Activated T-helper 17 cell treated with anti-CD3 and anti-CD28 coated beads, Interleukin-2, amount 50 U/mL, for 72 hours (primary cell): ENCODE data around the gene RNF169. TPM values are rescaled to one million over a fixed set of nuclear protein-coding genes. Genes with fewer than 3 reads are reported as not detected.
A peak's percentile ranks its signal among the peaks of the same experiment; 100 is the strongest.
"Not testable (repeated sequence)": the region's sequence is repeated elsewhere in the genome, so short reads cannot be mapped to it uniquely, and the experiment has no call there.

Experiments
- ATAC-seq: fragments of 150-1000 bp; cut with Tn5 transposase; replicated peaks from 2 replicates; pipeline ENCODE4 v1.10.0; 2021; ENCODE audit warnings: mild to moderate bottlenecking, moderate library complexity
- H3K27ac Mint-ChIP-seq: one replicate; pipeline ENCODE4 v1.8.0; 2022; ENCODE audit warnings: mixed read lengths
- H3K27me3 Mint-ChIP-seq: one replicate; pipeline ENCODE4 v1.8.0; 2022; ENCODE audit warnings: mixed read lengths
- H3K36me3 Mint-ChIP-seq: one replicate; pipeline ENCODE4 v1.8.0; 2022; ENCODE audit warnings: low read depth, mild to moderate bottlenecking, mixed read lengths
- H3K4me1 Mint-ChIP-seq: one replicate; pipeline ENCODE4 v1.8.0; 2022; ENCODE audit warnings: mixed read lengths
- H3K4me3 Mint-ChIP-seq: one replicate; pipeline ENCODE4 v1.8.0; 2022; ENCODE audit warnings: mild to moderate bottlenecking, mixed read lengths
- H3K9me3 Mint-ChIP-seq: one replicate; pipeline ENCODE4 v1.8.0; 2022; ENCODE audit warnings: mixed read lengths
- total RNA-seq, 2 donors: library from RNA; stranded (reverse); gene quantifications; one replicate each; pipeline ENCODE4 v1.2.3, GENCODE V29; 2022

Gene RNF169
- total RNA-seq, 2 donors from 2014 or later: 14.6 to 15.8 TPM

- no peak overlapping the region for H3K4me3 Mint-ChIP-seq
- H3K27me3 Mint-ChIP-seq: no peaks in the 10 kb centered on the region
- no peak for ATAC-seq
- no peaks in the 10 kb centered on the region for H3K9me3 Mint-ChIP-seq
- no peaks in the 10 kb centered on the region for H3K4me1 Mint-ChIP-seq
- no peak overlapping the region for H3K27ac Mint-ChIP-seq
- H3K36me3 Mint-ChIP-seq: peaks cover 42% of the 10 kb centered on the region
Measured at GRCh38 chr11:74809801-74810200, 61.2 kb downstream of the RNF169 start.

- Mint-ChIP-seq H3K27ac (no peak overlapping the region), H3K9me3 (no peaks in the 10 kb centered on the region), H3K4me1 (peaks cover 21% of the 10 kb centered on the region), H3K27me3 (no peaks in the 10 kb centered on the region), H3K36me3 (peaks cover 82% of the 10 kb centered on the region), H3K4me3 (no peak overlapping the region)
- no peak for ATAC-seq
Measured at GRCh38 chr11:74815966-74816365, 67.3 kb downstream of the RNF169 start.

- peaks cover 21% of the 10 kb centered on the region for H3K4me1 Mint-ChIP-seq
- peak overlapping the region; percentile 51 for H3K27ac Mint-ChIP-seq
- H3K4me3 Mint-ChIP-seq: no peak overlapping the region
- peaks cover 84% of the 10 kb centered on the region for H3K36me3 Mint-ChIP-seq
- no peak for ATAC-seq
- no peaks in the 10 kb centered on the region for H3K27me3 Mint-ChIP-seq
- H3K9me3 Mint-ChIP-seq: no peaks in the 10 kb centered on the region
Measured at GRCh38 chr11:74816664-74817063, 68.0 kb downstream of the RNF169 start.

- no peaks in the 10 kb centered on the region for H3K27me3 Mint-ChIP-seq
- H3K4me1 Mint-ChIP-seq: peaks cover 21% of the 10 kb centered on the region
- peak overlapping the region; percentile 51 for H3K27ac Mint-ChIP-seq
- H3K36me3 Mint-ChIP-seq: peaks cover 85% of the 10 kb centered on the region
- no peak for ATAC-seq
- peaks cover 4% of the 10 kb centered on the region for H3K9me3 Mint-ChIP-seq
- H3K4me3 Mint-ChIP-seq: no peak overlapping the region
Measured at GRCh38 chr11:74818283-74818946, 69.8 kb downstream of the RNF169 start.

- H3K27me3 Mint-ChIP-seq: no peaks in the 10 kb centered on the region
- ATAC-seq: no peak
- H3K4me1 Mint-ChIP-seq: peaks cover 21% of the 10 kb centered on the region
- H3K4me3 Mint-ChIP-seq: no peak overlapping the region
- H3K36me3 Mint-ChIP-seq: peaks cover 92% of the 10 kb centered on the region
- H3K9me3 Mint-ChIP-seq: peaks cover 11% of the 10 kb centered on the region
- no peak overlapping the region for H3K27ac Mint-ChIP-seq
Measured at GRCh38 chr11:74819400-74819799, 70.8 kb downstream of the RNF169 start.

- Mint-ChIP-seq H3K4me3 (no peak overlapping the region), H3K36me3 (peaks cover 96% of the 10 kb centered on the region), H3K27ac (peak overlapping the region; percentile 11), H3K27me3 (no peaks in the 10 kb centered on the region), H3K9me3 (peaks cover 15% of the 10 kb centered on the region), H3K4me1 (peaks cover 21% of the 10 kb centered on the region)
- peak; percentile 64 for ATAC-seq
Measured at GRCh38 chr11:74820763-74821162, 72.1 kb downstream of the RNF169 start.

- Mint-ChIP-seq H3K4me1 (peaks cover 12% of the 10 kb centered on the region), H3K27me3 (no peaks in the 10 kb centered on the region), H3K4me3 (no peak overlapping the region), H3K9me3 (peaks cover 15% of the 10 kb centered on the region), H3K36me3 (peaks cover 96% of the 10 kb centered on the region), H3K27ac (no peak overlapping the region)
- no peak for ATAC-seq
Measured at GRCh38 chr11:74822170-74822569, 73.5 kb downstream of the RNF169 start.

- Mint-ChIP-seq H3K27me3 (no peaks in the 10 kb centered on the region), H3K4me1 (no peaks in the 10 kb centered on the region), H3K9me3 (peaks cover 15% of the 10 kb centered on the region), H3K36me3 (peaks cover 96% of the 10 kb centered on the region), H3K4me3 (no peak overlapping the region), H3K27ac (no peak overlapping the region)
- no peak for ATAC-seq
Measured at GRCh38 chr11:74824285-74824982, 75.8 kb downstream of the RNF169 start.

GRCh38 chr11:74825596-74825995 lies 76.9 kb downstream of the RNF169 start:
- not testable (repeated sequence) for H3K27ac Mint-ChIP-seq, ATAC-seq, H3K4me3 Mint-ChIP-seq, H3K27me3 Mint-ChIP-seq, H3K4me1 Mint-ChIP-seq
- Mint-ChIP-seq H3K36me3 (peaks cover 95% of the 10 kb centered on the region), H3K9me3 (peaks cover 15% of the 10 kb centered on the region)

- Mint-ChIP-seq H3K4me1 (no peaks in the 10 kb centered on the region), H3K4me3 (no peak overlapping the region), H3K36me3 (peaks cover 87% of the 10 kb centered on the region), H3K9me3 (peaks cover 15% of the 10 kb centered on the region), H3K27me3 (no peaks in the 10 kb centered on the region), H3K27ac (no peak overlapping the region)
- ATAC-seq: no peak
Measured at GRCh38 chr11:74826901-74827300, 78.3 kb downstream of the RNF169 start.

GRCh38 chr11:74837191-74837590 lies 88.5 kb downstream of the RNF169 start:
- ATAC-seq: no peak
- H3K4me3 Mint-ChIP-seq: no peak overlapping the region
- no peak overlapping the region for H3K27ac Mint-ChIP-seq
- H3K9me3 Mint-ChIP-seq: no peaks in the 10 kb centered on the region
- peaks cover 94% of the 10 kb centered on the region for H3K36me3 Mint-ChIP-seq
- H3K4me1 Mint-ChIP-seq: no peaks in the 10 kb centered on the region
- H3K27me3 Mint-ChIP-seq: no peaks in the 10 kb centered on the region

- peaks cover 95% of the 10 kb centered on the region for H3K36me3 Mint-ChIP-seq
- ATAC-seq: no peak
- no peak overlapping the region for H3K27ac Mint-ChIP-seq
- H3K4me3 Mint-ChIP-seq: no peak overlapping the region
- no peaks in the 10 kb centered on the region for H3K27me3 Mint-ChIP-seq
- no peaks in the 10 kb centered on the region for H3K4me1 Mint-ChIP-seq
- no peaks in the 10 kb centered on the region for H3K9me3 Mint-ChIP-seq
Measured at GRCh38 chr11:74838188-74838587, 89.5 kb downstream of the RNF169 start.

- Mint-ChIP-seq H3K27ac (peak overlapping the region; percentile 17), H3K4me3 (no peak overlapping the region), H3K36me3 (peaks cover 92% of the 10 kb centered on the region), H3K9me3 (no peaks in the 10 kb centered on the region), H3K4me1 (no peaks in the 10 kb centered on the region), H3K27me3 (no peaks in the 10 kb centered on the region)
- ATAC-seq: no peak
Measured at GRCh38 chr11:74839446-74839845, 90.8 kb downstream of the RNF169 start.

GRCh38 chr11:74839971-74840370 lies 91.3 kb downstream of the RNF169 start:
- H3K27me3 Mint-ChIP-seq: no peaks in the 10 kb centered on the region
- no peaks in the 10 kb centered on the region for H3K9me3 Mint-ChIP-seq
- no peak for ATAC-seq
- H3K27ac Mint-ChIP-seq: no peak overlapping the region
- peaks cover 86% of the 10 kb centered on the region for H3K36me3 Mint-ChIP-seq
- H3K4me1 Mint-ChIP-seq: no peaks in the 10 kb centered on the region
- no peak overlapping the region for H3K4me3 Mint-ChIP-seq

- Mint-ChIP-seq H3K27me3 (no peaks in the 10 kb centered on the region), H3K27ac (no peak overlapping the region), H3K4me3 (no peak overlapping the region), H3K4me1 (no peaks in the 10 kb centered on the region), H3K36me3 (peaks cover 86% of the 10 kb centered on the region), H3K9me3 (no peaks in the 10 kb centered on the region)
- no peak for ATAC-seq
Measured at GRCh38 chr11:74840486-74840885, 91.8 kb downstream of the RNF169 start.
